Gastrocnemius medialis (tissue), 4 donors: ENCODE results near the gene DYNC2H1. TPM values are rescaled to one million over a fixed set of nuclear protein-coding genes. Genes with fewer than 3 reads are reported as not detected.

Experiments
- ATAC-seq, 2 donors: fragments of 150-250 bp; one replicate each; pipeline ENCODE4 v1.9.1; 2016
- DNase-seq, 2 donors: peaks; one replicate each; pipeline ENCODE4 v3.0.0-alpha.2; 2019
- H3K27ac ChIP-seq, 4 donors: fragments of 200-600 bp; sonication (generic); 1 replicate in 1 of 4; 2 replicates in 3 of 4; pipeline ENCODE4 v1.5.1; 2016 to 2018; ENCODE audit warnings: mild to moderate bottlenecking in 2 of 4, moderate library complexity in 1 of 4
- H3K27me3 ChIP-seq, 3 donors: fragments of 200-600 bp; sonication (generic) in 2 of 3; 1 replicate in 1 of 3; 2 replicates in 2 of 3; pipeline versions ENCODE4 v1.5.1 to v1.6.0; 2016 to 2019; ENCODE audit warnings: mild to moderate bottlenecking in 1 of 3, moderate library complexity in 1 of 3
- H3K36me3 ChIP-seq, 2 donors: fragments of 200-600 bp; sonication (generic) in 1 of 2; one replicate each; pipeline ENCODE4 v1.5.1; 2017 to 2018
- H3K4me1 ChIP-seq, 2 donors: fragments of 200-600 bp; sonication (generic) in 1 of 2; one replicate each; pipeline ENCODE4 v1.5.1; 2016 to 2017; ENCODE audit warnings: mild to moderate bottlenecking in 2 of 2
- H3K4me3 ChIP-seq, 4 donors: fragments of 200-600 bp; sonication (generic) in 3 of 4; 1 replicate in 1 of 4; 2 replicates in 3 of 4; pipeline ENCODE4 v1.5.1; 2016 to 2019; ENCODE audit warnings: mild to moderate bottlenecking in 2 of 4
- H3K9me3 ChIP-seq, 3 donors: fragments of 200-600 bp; sonication (generic) in 2 of 3; 1 replicate in 1 of 3; 2 replicates in 2 of 3; pipeline ENCODE4 v1.5.1; 2016 to 2019
- CTCF ChIP-seq, 5 experiments: fragments of 450-650 bp in 3 of 5; fragments of 200-600 bp in 2 of 5; sonication (generic) in 2 of 5; IDR thresholded peaks in 4 of 5; conservative IDR thresholded peaks in 1 of 5; 1 replicate in 4 of 5; 2 replicates in 1 of 5; pipeline ENCODE4 v1.5.1; 2016 to 2019; ENCODE audit warnings: antibody characterized with exemption in 5 of 5, mild to moderate bottlenecking in 3 of 5, moderate library complexity in 3 of 5
- POLR2A ChIP-seq, 2 donors: fragments of 450-650 bp; IDR thresholded peaks; one replicate each; pipeline ENCODE4 v1.6.1; 2017; ENCODE audit warnings: antibody characterized with exemption in 2 of 2, mild to moderate bottlenecking in 2 of 2, moderate library complexity in 2 of 2
- in situ Hi-C, 4 donors: fragments of 200-750 bp; cut with MboI; loops; one replicate each; pipeline versions ENCODE4 v1.15.0 to v1.8.0; 2017; ENCODE audit warnings: low sequenced_read_pairs in 4 of 4
- intact Hi-C: fragments of 100-400 bp; cut with DNase I; formaldehyde crosslinking; loops from one replicate; pipeline ENCODE4 v1.15.1; 2023; ENCODE audit warnings: low total_unique reads
- total RNA-seq, 4 donors: library from RNA; depleted of rRNA; stranded (reverse); fragments of >200 nt; gene quantifications; one replicate each; pipeline versions ENCODE4 v1.1.0 to v1.2.3, GENCODE V29; 2016

The DYNC2H1 gene
- total RNA-seq, 4 donors from 2014 or later, result 1.7 to 2.2 (median 1.9) TPM

- TF ChIP-seq POLR2A (IDR thresholded peaks at IDR 0.05), result no peak
- no peak for TF ChIP-seq CTCF (IDR thresholded peaks at IDR 0.05 in 4 of 5, conservative IDR thresholded peaks at IDR 0.05 in 1 of 5)
- DNase-seq (no peak), ATAC-seq (no peak)
- intact Hi-C loops, result no loop called here
- Histone ChIP-seq H3K27ac (no peak overlapping the region), H3K4me1 (no peaks in the 10 kb centered on the region), H3K9me3 (no peaks in the 10 kb centered on the region), H3K27me3 (no peaks in the 10 kb centered on the region), H3K36me3 (no peaks in the 10 kb centered on the region), H3K4me3 (no peak overlapping the region)
- in situ Hi-C loops, result no loop called here
Measured at GRCh38 chr11:103272876-103273275, 163.7 kb downstream of the DYNC2H1 start.

- Histone ChIP-seq H3K4me3 (no peak overlapping the region), H3K9me3 (no peaks in the 10 kb centered on the region), H3K27ac (no peak overlapping the region), H3K27me3 (no peaks in the 10 kb centered on the region), H3K36me3 (no peaks in the 10 kb centered on the region), H3K4me1 (no peaks in the 10 kb centered on the region)
- DNase-seq (no peak), ATAC-seq (no peak)
- in situ Hi-C loops, result no loop called here
- TF ChIP-seq POLR2A (IDR thresholded peaks at IDR 0.05) (no peak), CTCF (IDR thresholded peaks at IDR 0.05 in 4 of 5, conservative IDR thresholded peaks at IDR 0.05 in 1 of 5) (no peak)
- intact Hi-C loops, result no loop called here
Measured at GRCh38 chr11:103274025-103274424, 164.8 kb downstream of the DYNC2H1 start.

- DNase-seq (no peak), ATAC-seq (no peak)
- H3K9me3 ChIP-seq, result no peaks in the 10 kb centered on the region
- H3K27me3 ChIP-seq, result no peaks in the 10 kb centered on the region
- no peak overlapping the region for H3K4me3 ChIP-seq
- intact Hi-C loops, result no loop called here
- no peak overlapping the region for H3K27ac ChIP-seq
- in situ Hi-C loops, result no loop called here
- no peak for TF ChIP-seq CTCF (IDR thresholded peaks at IDR 0.05 in 4 of 5, conservative IDR thresholded peaks at IDR 0.05 in 1 of 5)
- no peak for TF ChIP-seq POLR2A (IDR thresholded peaks at IDR 0.05)
- H3K4me1 ChIP-seq, result no peaks in the 10 kb centered on the region
- H3K36me3 ChIP-seq, result no peaks in the 10 kb centered on the region
Measured at GRCh38 chr11:103279821-103280220, 170.6 kb downstream of the DYNC2H1 start.

GRCh38 chr11:103281301-103281700 is 172.1 kb downstream of the DYNC2H1 start:
- no peaks in the 10 kb centered on the region for H3K4me1 ChIP-seq
- DNase-seq, result no peak
- H3K27ac ChIP-seq, result no peak overlapping the region
- H3K4me3 ChIP-seq, result no peak overlapping the region
- no peak for TF ChIP-seq POLR2A (IDR thresholded peaks at IDR 0.05)
- TF ChIP-seq CTCF (IDR thresholded peaks at IDR 0.05 in 4 of 5, conservative IDR thresholded peaks at IDR 0.05 in 1 of 5), result no peak
- H3K9me3 ChIP-seq, result no peaks in the 10 kb centered on the region
- in situ Hi-C loops, result no loop called here
- ATAC-seq, result no peak
- H3K27me3 ChIP-seq, result no peaks in the 10 kb centered on the region
- intact Hi-C loops, result no loop called here
- H3K36me3 ChIP-seq, result no peaks in the 10 kb centered on the region

GRCh38 chr11:103284260-103284659 is 175.0 kb downstream of the DYNC2H1 start:
- H3K4me3 ChIP-seq, result no peak overlapping the region
- no peak for DNase-seq
- in situ Hi-C loops (no loop called here), intact Hi-C loops (no loop called here)
- H3K27ac ChIP-seq, result no peak overlapping the region
- no peaks in the 10 kb centered on the region for H3K9me3 ChIP-seq
- H3K36me3 ChIP-seq, result no peaks in the 10 kb centered on the region
- no peaks in the 10 kb centered on the region for H3K4me1 ChIP-seq
- ATAC-seq, result no peak
- no peaks in the 10 kb centered on the region for H3K27me3 ChIP-seq
- TF ChIP-seq CTCF (IDR thresholded peaks at IDR 0.05 in 4 of 5, conservative IDR thresholded peaks at IDR 0.05 in 1 of 5), result no peak
- no peak for TF ChIP-seq POLR2A (IDR thresholded peaks at IDR 0.05)
